ENCODE data around the gene RBPJL. TPM values are rescaled to one million over a fixed set of nuclear protein-coding genes. Genes with fewer than 3 reads are reported as not detected.

Gene RBPJL
- total RNA-seq, 2 experiments from 2014 or later: not detected

- no peaks in the 10 kb centered on the region for H3K9me3 ChIP-seq (ENCODE audit: low read length)
- H3K4me1 ChIP-seq (ENCODE audit: insufficient read depth, low read length, poor library complexity, severe bottlenecking): no peaks in the 10 kb centered on the region
- no peak overlapping the region for H3K4me3 ChIP-seq (ENCODE audit: low read depth, low read length, poor library complexity, severe bottlenecking)
- no peak overlapping the region for H3K4me2 ChIP-seq (ENCODE audit: low read length)
- TF ChIP-seq EZH2phosphoT487 (IDR thresholded peaks at IDR 0.05; ENCODE audit: borderline replicate concordance, low read depth, low read length) (no peak), CTCF (conservative IDR thresholded peaks at IDR 0.05; ENCODE audit: low read length) (no peak)
- H3K27ac ChIP-seq (ENCODE audit: low read depth, low read length, poor library complexity, severe bottlenecking): no peak overlapping the region
- CTCF ChIA-PET (ENCODE audit: unreplicated experiment): no interaction called here
- no peaks in the 10 kb centered on the region for H4K20me1 ChIP-seq (ENCODE audit: insufficient read depth, low read length)
- no peaks in the 10 kb centered on the region for H3K79me2 ChIP-seq (ENCODE audit: insufficient read depth, low read depth, low read length)
- POLR2A ChIA-PET: interaction anchor here (0.5 kb wide), 1 partner anchor 476 kb away, joined by 4 read pairs; no protein-coding TSS in a partner anchor
- H3K9me2 ChIP-seq (ENCODE audit: insufficient read depth, low read length): no peaks in the 10 kb centered on the region
- no peak overlapping the region for H2AFZ ChIP-seq (ENCODE audit: low read length)
- intact Hi-C loops (cut with micrococcal nuclease; ENCODE audit: unreplicated experiment): no loop called here
- no TSS peak for BruUV-seq (replicated peaks)
- no peak for DNase-seq (ENCODE audit: low spot score)
- H3K36me3 ChIP-seq (ENCODE audit: insufficient read depth, low read length): no peaks in the 10 kb centered on the region
Observed at GRCh38 chr20:45294003-45294368, 12.7 kb upstream of the RBPJL start.

- no peak overlapping the region for H2AFZ ChIP-seq (ENCODE audit: low read length)
- POLR2A ChIA-PET: interaction anchor here (0.6 kb wide), 2 partner anchors 41 to 507 kb away, joined by 3 to 5 read pairs; no protein-coding TSS in a partner anchor
Observed at GRCh38 chr20:45294659-45295058, 12.0 kb upstream of the RBPJL start.

More at GRCh38 chr20:45294659-45295058, 12.0 kb upstream of the RBPJL start:
- H3K79me2 ChIP-seq (ENCODE audit: insufficient read depth, low read depth, low read length): no peaks in the 10 kb centered on the region
- TF ChIP-seq CTCF (conservative IDR thresholded peaks at IDR 0.05; ENCODE audit: low read length): no peak
- TF ChIP-seq EZH2phosphoT487 (IDR thresholded peaks at IDR 0.05; ENCODE audit: borderline replicate concordance, low read depth, low read length): no peak
- intact Hi-C loops (cut with micrococcal nuclease; ENCODE audit: unreplicated experiment): no loop called here
- H3K4me2 ChIP-seq (ENCODE audit: low read length): no peak overlapping the region
- no peak overlapping the region for H3K4me3 ChIP-seq (ENCODE audit: low read depth, low read length, poor library complexity, severe bottlenecking)
- no peak overlapping the region for H3K27ac ChIP-seq (ENCODE audit: low read depth, low read length, poor library complexity, severe bottlenecking)
- no peaks in the 10 kb centered on the region for H3K4me1 ChIP-seq (ENCODE audit: insufficient read depth, low read length, poor library complexity, severe bottlenecking)
- H3K9me3 ChIP-seq (ENCODE audit: low read length): no peaks in the 10 kb centered on the region
- H3K36me3 ChIP-seq (ENCODE audit: insufficient read depth, low read length): no peaks in the 10 kb centered on the region
- H4K20me1 ChIP-seq (ENCODE audit: insufficient read depth, low read length): no peaks in the 10 kb centered on the region
- DNase-seq (ENCODE audit: low spot score): no peak
- no TSS peak for BruUV-seq (replicated peaks)
- CTCF ChIA-PET (ENCODE audit: unreplicated experiment): no interaction called here
- H3K9me2 ChIP-seq (ENCODE audit: insufficient read depth, low read length): no peaks in the 10 kb centered on the region

All from OCI-LY7 (cell line).